Skeletal muscle tissue (tissue), 4 donors: ENCODE data around the gene PDE1C. TPM values are rescaled to one million over a fixed set of nuclear protein-coding genes. Genes with fewer than 3 reads are reported as not detected.

ENCODE experiments used
- H3K27ac ChIP-seq: one replicate; pipeline ENCODE4 v1.7.0; 2013; ENCODE audit warnings: mild to moderate bottlenecking, low read depth, low read length, inconsistent platforms
- H3K27me3 ChIP-seq, 3 donors: one replicate each; pipeline ENCODE4 v1.7.0; 2013; ENCODE audit warnings: low read length in 3 of 3; ENCODE audit not compliant: control insufficient read depth in 3 of 3, insufficient read depth in 3 of 3
- H3K36me3 ChIP-seq, 3 donors: one replicate each; pipeline ENCODE4 v1.7.0; 2013; ENCODE audit warnings: low read length in 3 of 3; ENCODE audit not compliant: control insufficient read depth in 3 of 3, insufficient read depth in 3 of 3
- H3K4me1 ChIP-seq, 3 donors: one replicate each; pipeline ENCODE4 v1.7.0; 2013; ENCODE audit warnings: low read length in 3 of 3, mild to moderate bottlenecking in 3 of 3; ENCODE audit not compliant: control insufficient read depth in 3 of 3, insufficient read depth in 3 of 3
- H3K4me3 ChIP-seq, 3 donors: one replicate each; pipeline ENCODE4 v1.7.0; 2013; ENCODE audit warnings: low read length in 3 of 3
- H3K9ac ChIP-seq, 3 donors: one replicate each; pipeline ENCODE4 v1.7.0; 2013; ENCODE audit warnings: low read length in 3 of 3, mild to moderate bottlenecking in 3 of 3, moderate library complexity in 2 of 3, low read depth in 1 of 3
- H3K9me3 ChIP-seq, 3 donors: one replicate each; pipeline ENCODE4 v1.7.0; 2013; ENCODE audit warnings: low read length in 3 of 3; ENCODE audit not compliant: control insufficient read depth in 3 of 3
- total RNA-seq: library from RNA; depleted of rRNA; stranded (reverse); fragments of >200 nt; gene quantifications from one replicate; pipeline ENCODE4 v1.2.3, GENCODE V29; 2014
- donor health status: Osteomylitis.

Gene PDE1C
- total RNA-seq, 1 donor from 2014 or later = 2.1 TPM

DNA sequence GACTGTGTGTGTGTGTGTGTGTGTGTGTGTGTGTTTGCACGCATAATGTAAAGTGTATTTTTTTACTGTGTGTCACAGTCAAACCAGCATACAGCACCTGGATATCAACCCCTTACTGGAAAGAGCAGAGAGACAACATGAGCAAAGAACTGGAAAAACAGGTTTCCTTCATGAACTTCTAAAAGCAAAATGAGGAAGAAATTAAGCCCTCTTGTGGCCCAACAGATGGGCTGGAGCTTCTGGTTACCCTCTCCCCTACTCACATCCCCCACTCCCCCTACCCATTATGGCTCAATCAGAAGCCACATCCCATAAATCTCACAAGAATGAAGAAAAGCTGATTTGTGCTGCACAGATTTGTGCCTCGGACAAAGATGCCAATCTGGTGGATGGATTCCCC, 36.2 kb downstream of the PDE1C start:
- Histone ChIP-seq H3K4me3 (no peak overlapping the region), H3K27ac (no peak overlapping the region), H3K9ac (no peak overlapping the region), H3K36me3 (no peaks in the 10 kb centered on the region), H3K4me1 (no peaks in the 10 kb centered on the region), H3K27me3 (no peaks in the 10 kb centered on the region), H3K9me3 (no peaks in the 10 kb centered on the region)

DNA sequence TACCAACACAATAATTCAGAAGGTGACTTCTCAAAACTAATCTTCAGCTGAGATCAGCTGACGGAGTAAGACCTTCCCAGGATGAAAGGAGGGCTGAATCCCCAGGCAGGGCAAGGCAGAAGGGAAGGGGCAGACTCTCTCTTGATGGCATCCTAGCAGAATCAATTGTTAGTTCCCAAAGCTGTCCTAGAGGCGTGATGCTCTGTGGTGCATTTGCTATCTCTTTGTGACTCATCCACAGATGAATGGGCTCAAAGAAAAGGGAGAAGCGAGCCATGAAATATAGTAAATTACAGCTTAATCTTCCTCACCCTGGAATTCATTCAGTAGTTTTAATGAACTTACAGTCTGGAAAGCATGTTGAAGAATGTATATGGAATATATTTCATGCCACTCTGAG, 37.2 kb downstream of the PDE1C start:
- H3K27ac ChIP-seq = no peak overlapping the region
- no peak overlapping the region for H3K9ac ChIP-seq
- H3K36me3 ChIP-seq = no peaks in the 10 kb centered on the region
- H3K4me3 ChIP-seq = no peak overlapping the region
- H3K9me3 ChIP-seq = no peaks in the 10 kb centered on the region
- H3K4me1 ChIP-seq = no peaks in the 10 kb centered on the region
- no peaks in the 10 kb centered on the region for H3K27me3 ChIP-seq

DNA sequence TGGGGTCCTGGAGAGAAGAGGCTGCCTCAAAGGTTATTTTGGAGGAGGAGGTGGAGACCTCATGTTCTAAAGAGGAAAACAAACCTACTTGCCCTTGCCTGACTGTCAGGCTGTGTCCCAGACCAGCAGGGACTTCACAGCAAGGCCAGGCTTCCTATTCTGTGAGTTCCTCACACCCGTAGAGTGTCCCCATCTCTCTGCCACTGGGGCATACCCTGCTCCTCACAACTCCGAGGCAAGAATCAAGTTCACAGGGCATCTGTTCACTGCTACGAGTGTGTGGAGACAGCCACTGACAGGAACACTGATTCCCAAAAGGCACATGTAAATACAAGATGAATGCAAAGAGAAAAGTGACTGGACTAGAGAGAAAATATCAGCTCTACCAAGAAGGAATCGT, 38.0 kb downstream of the PDE1C start:
- Histone ChIP-seq H3K9ac (no peak overlapping the region), H3K27me3 (no peaks in the 10 kb centered on the region), H3K9me3 (no peaks in the 10 kb centered on the region), H3K4me1 (no peaks in the 10 kb centered on the region), H3K27ac (no peak overlapping the region), H3K36me3 (no peaks in the 10 kb centered on the region), H3K4me3 (no peak overlapping the region)

DNA sequence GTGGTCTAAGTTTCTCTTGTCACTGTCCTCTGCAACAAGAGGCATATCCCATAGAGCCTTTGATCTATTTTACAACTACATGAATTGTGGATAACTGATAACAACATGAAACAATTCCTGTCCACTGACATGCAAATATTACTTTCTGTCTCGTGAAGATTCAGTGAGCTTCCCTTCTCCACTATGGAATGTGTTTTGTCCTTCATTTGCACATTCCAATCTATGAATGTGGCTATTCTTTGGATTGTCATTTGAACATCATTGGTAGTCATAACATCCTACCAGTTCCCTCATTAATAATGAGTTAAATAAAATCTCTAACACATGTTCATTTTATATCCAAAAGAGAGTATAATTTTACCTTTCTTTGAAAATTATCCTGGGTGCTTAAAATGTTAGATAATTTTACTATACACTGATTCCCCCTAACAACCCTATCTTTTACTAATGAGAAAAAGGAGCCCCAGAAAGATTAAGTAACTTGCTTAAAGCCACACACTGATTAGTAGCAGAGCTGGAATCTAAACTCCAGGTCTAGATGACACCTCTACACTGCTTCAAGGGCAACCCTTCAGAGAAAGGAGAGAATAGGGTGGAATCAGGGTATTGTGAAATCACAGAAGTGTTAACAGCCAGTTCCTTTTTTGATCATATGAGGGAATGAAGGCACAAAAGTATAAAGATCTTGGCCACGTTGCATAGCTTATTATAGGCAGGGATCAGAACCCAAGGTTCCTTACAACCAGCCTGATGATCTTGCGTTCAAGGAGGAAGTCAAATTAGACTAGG, 39.1 kb downstream of the PDE1C start:
- Histone ChIP-seq H3K27me3 (no peaks in the 10 kb centered on the region), H3K27ac (no peak overlapping the region), H3K9ac (no peak overlapping the region), H3K36me3 (no peaks in the 10 kb centered on the region), H3K4me1 (no peaks in the 10 kb centered on the region), H3K9me3 (no peaks in the 10 kb centered on the region), H3K4me3 (no peak overlapping the region)

DNA sequence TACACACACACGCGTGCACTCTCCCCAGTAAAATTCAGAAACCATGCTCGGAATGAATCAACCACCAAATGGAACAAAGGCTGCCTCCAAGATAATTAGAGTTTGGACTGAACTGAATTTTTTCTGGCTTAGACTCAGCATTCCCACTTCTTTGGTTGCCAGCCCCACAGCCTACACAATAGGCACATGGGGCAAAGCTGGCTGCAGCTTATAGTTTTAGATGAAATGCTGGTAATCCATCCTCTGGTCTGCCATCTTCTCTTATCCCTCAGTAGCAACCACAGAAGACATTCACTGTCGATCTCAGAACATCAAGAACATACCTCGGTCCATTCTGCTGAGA, 44.2 kb downstream of the PDE1C start:
- Histone ChIP-seq H3K9ac (no peak overlapping the region), H3K27ac (no peak overlapping the region), H3K27me3 (no peaks in the 10 kb centered on the region), H3K4me3 (no peak overlapping the region), H3K4me1 (no peaks in the 10 kb centered on the region), H3K9me3 (no peaks in the 10 kb centered on the region), H3K36me3 (no peaks in the 10 kb centered on the region)

DNA sequence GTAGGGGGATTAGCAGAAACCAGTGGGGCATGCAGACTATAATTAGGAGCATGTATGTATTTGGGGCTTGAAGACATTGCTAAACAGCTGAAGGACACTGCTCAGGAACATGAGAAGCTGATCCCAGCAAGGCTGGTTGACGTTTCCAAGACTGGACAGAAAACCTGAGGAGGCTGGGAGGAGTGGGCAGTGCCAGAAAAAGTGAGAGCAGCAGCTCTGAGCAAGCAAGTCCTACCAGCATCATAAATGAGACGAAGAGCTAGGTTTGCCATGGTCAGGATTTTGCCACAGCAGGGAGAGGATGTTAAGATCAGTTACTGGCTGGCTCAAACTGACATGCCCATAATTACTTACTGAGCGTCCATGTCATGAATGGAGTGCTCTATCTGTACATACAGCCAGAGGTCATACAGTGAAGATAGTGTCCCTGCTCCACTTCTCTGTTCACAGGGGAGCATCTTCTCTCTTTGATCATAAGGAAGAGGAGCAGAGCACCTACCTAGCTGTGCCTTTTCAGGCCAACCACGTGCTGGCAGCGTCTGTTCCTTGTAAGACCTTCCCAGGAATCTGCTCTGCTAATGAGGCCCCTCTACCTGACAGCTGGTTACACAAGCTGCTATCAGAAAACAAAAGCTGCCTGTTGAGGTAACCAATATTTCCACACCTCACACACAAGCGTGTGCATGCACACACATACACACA, 44.7 kb downstream of the PDE1C start:
- Histone ChIP-seq H3K4me1 (no peaks in the 10 kb centered on the region), H3K27me3 (no peaks in the 10 kb centered on the region), H3K27ac (no peak overlapping the region), H3K9ac (no peak overlapping the region), H3K9me3 (no peaks in the 10 kb centered on the region), H3K4me3 (no peak overlapping the region), H3K36me3 (no peaks in the 10 kb centered on the region)

DNA sequence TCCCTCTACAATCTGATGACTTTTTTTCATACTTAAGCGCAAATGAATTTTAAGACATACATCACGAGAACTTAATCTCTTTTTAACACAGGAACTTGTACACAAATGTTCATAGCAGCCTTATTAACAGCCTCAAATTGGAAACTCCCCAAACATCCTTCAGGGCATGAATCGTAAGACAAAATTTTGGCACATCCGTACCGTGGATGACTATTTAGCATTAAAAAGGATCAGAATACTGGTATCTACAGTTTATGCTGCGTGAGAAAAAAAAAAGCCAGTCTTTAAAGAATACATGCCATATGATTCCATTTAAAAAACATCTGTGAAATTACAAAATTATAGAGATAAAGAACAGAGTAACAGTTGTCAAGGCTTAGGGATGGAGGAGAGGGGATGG, 46.8 kb downstream of the PDE1C start:
- Histone ChIP-seq H3K4me1 (no peaks in the 10 kb centered on the region), H3K36me3 (no peaks in the 10 kb centered on the region), H3K9me3 (no peaks in the 10 kb centered on the region), H3K4me3 (no peak overlapping the region), H3K9ac (no peak overlapping the region), H3K27ac (no peak overlapping the region), H3K27me3 (no peaks in the 10 kb centered on the region)

DNA sequence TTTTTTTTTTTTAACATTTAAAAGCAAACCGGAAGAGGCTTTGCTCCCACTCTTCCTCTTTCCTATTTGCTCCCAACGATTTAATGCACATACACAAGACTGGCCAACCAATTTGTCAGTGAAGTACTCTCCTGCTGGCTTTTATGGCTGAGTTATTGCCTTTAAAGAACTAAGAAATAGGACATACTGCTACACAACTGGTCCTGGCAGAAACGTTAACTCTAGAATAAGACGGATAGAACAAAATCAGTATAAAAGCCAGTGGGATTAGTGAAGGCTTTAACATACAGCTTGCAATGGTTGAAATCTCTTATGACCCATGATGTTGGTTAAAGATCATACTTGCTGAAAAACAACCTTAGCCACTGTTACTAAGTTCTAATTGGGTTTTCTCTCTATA, 47.2 kb downstream of the PDE1C start:
- H3K4me1 ChIP-seq = no peaks in the 10 kb centered on the region
- H3K27me3 ChIP-seq = no peaks in the 10 kb centered on the region
- H3K9ac ChIP-seq = no peak overlapping the region
- H3K4me3 ChIP-seq = no peak overlapping the region
- H3K36me3 ChIP-seq = no peaks in the 10 kb centered on the region
- no peak overlapping the region for H3K27ac ChIP-seq
- no peaks in the 10 kb centered on the region for H3K9me3 ChIP-seq

DNA sequence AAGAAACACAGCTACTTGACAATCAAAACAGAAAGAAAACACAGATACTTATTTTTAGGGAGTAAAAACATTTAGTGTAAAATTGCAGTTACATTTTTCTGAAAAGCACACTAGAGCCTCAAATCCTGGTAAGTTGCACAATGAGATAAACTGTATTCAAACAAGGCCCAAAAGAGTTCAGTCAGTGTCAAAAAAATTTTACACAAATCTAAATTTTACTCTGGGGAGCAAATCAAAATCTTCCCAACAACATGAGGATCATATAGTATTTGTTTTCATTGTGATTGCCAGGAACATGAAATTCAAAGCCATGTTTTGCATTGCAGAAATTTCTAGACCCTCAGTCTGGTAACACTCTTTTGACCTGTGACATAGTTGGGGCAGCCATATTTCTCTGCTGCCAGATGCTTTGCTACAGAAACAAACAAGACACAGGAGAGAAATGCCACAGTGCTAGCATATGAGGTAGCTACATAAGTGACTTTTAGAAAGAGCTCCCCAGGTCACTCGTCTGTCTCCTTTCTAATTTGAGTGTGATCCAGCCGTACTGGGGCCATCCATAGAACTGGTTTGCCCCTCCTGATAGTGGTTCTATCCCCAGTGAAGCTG, 49.6 kb downstream of the PDE1C start:
- no peaks in the 10 kb centered on the region for H3K36me3 ChIP-seq
- H3K4me1 ChIP-seq = no peaks in the 10 kb centered on the region
- peaks cover 0 to 2% (median 0%) of the 10 kb centered on the region in 3 donors for H3K9me3 ChIP-seq
- no peak overlapping the region for H3K27ac ChIP-seq
- no peak overlapping the region for H3K9ac ChIP-seq
- H3K27me3 ChIP-seq = no peaks in the 10 kb centered on the region
- no peak overlapping the region for H3K4me3 ChIP-seq

DNA sequence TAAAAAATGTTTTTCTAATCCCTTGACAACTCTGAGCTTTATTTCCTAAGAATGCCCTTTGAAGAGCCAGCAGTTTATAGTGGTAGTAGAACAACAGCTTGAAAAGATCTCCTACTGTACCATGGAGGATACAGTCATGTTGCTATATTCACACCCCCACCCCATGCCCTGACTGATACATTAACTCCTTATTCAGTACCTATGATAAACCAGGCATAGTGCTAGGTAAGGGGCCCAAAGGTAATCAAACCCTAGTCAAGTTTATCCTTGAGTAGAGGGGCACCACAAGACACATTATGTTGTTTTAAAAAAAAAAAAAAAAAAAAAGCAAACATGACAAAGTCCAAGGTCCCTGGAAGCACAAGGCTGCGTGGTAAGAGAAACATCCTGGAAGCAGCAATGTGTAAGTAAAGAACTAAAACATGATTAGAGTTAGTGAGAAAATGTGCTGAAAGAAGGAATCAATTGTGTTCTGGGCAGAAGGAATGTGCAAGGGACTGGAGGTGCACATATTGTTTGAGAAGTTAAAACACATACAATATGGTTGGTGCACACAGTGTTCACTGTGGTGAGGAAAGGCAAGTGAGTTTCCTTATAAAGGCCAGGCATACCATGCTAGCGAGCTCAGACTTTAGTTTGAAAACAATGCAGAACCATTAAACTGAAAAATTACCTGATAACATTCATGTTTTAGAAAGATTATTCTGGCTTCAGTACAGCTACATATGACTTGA, 51.2 kb downstream of the PDE1C start:
- Histone ChIP-seq H3K27ac (no peak overlapping the region), H3K9me3 (peaks cover 0 to 2% (median 0%) of the 10 kb centered on the region in 3 donors), H3K9ac (no peak overlapping the region), H3K36me3 (no peaks in the 10 kb centered on the region), H3K27me3 (no peaks in the 10 kb centered on the region), H3K4me3 (no peak overlapping the region), H3K4me1 (no peaks in the 10 kb centered on the region)
